H1 (cell line): ENCODE measurements around the gene ZNF839. TPM values are rescaled to one million over a fixed set of nuclear protein-coding genes. Genes with fewer than 3 reads are reported as not detected.
A peak's percentile ranks its signal among the peaks of the same experiment; 100 is the strongest.

Source experiments
- CTCF ChIA-PET: fragments of 300-600 bp; sonication (Branson Sonifier 250); formaldehyde crosslinking; loops from one replicate; lab custom pipeline; 2021; ENCODE audit not compliant: partially characterized antibody; lab: Charles Lee
- POLR2A ChIA-PET: fragments of 300-600 bp; sonication (Branson Sonifier 250); formaldehyde crosslinking; loops from one replicate; lab custom pipeline; 2021; ENCODE audit warnings: inconsistent platforms; ENCODE audit not compliant: partially characterized antibody; lab: Charles Lee
- DNase-seq, 2 experiments: peaks; one replicate each; pipeline versions ENCODE4 v3.0.0 to v3.0.0-alpha.2; 2010 to 2022; ENCODE audit warnings: low spot score in 2 of 2, low read depth in 1 of 2, mixed read lengths in 1 of 2
- FAIRE-seq: peaks from 2 replicates; lab custom pipeline; 2011; peaks lifted over from hg19 to GRCh38; lab: Jason Lieb, UNC
- H2AFZ ChIP-seq: 2 replicates; pipeline ENCODE4 v1.8.1; 2012; ENCODE audit warnings: low read length, inconsistent platforms
- H2AK5ac ChIP-seq: 2 replicates; pipeline ENCODE4 v1.6.1; 2013; ENCODE audit warnings: low read depth, low read length
- H2BK120ac ChIP-seq: replicated peaks from 2 replicates; pipeline ENCODE3; 2013; ENCODE audit warnings: low read depth, low read length, inconsistent platforms
- H2BK12ac ChIP-seq: 2 replicates; pipeline ENCODE4 v1.6.1; 2013; ENCODE audit warnings: low read depth, low read length
- H2BK15ac ChIP-seq: 2 replicates; pipeline ENCODE4 v1.6.1; 2013; ENCODE audit warnings: low read length
- H2BK20ac ChIP-seq: 2 replicates; pipeline ENCODE4 v1.6.1; 2013; ENCODE audit warnings: low read length
- H2BK5ac ChIP-seq: 2 replicates; pipeline ENCODE4 v1.6.1; 2013; ENCODE audit warnings: low read depth, low read length
- H3K14ac ChIP-seq: 2 replicates; pipeline ENCODE4 v1.6.1; 2013; ENCODE audit warnings: inconsistent platforms; ENCODE audit not compliant: insufficient read length
- H3K18ac ChIP-seq: 2 replicates; pipeline ENCODE4 v1.6.1; 2013; ENCODE audit warnings: low read length; ENCODE audit errors: extremely low read depth
- H3K23ac ChIP-seq: 2 replicates; pipeline ENCODE4 v1.6.1; 2013; ENCODE audit warnings: inconsistent platforms; ENCODE audit not compliant: insufficient read length
- H3K23me2 ChIP-seq: 2 replicates; pipeline ENCODE4 v1.6.1; 2013; ENCODE audit warnings: low read depth, low read length
- H3K27ac ChIP-seq: 2 replicates; pipeline ENCODE4 v1.6.1; 2011; ENCODE audit warnings: low read depth, low read length, inconsistent platforms
- H3K27me3 ChIP-seq, 4 experiments: replicated peaks in 1 of 4; 1 replicate in 1 of 4; 2 replicates in 3 of 4; pipeline versions ENCODE4 v1.6.1 to v1.8.1; 2011 to 2013; ENCODE audit warnings: low read length in 3 of 4, mild to moderate bottlenecking in 3 of 4, inconsistent platforms in 2 of 4, mixed read lengths in 2 of 4, moderate library complexity in 1 of 4; ENCODE audit not compliant: control insufficient read depth in 3 of 4, insufficient read depth in 3 of 4; ENCODE audit errors: extremely low read depth in 1 of 4
- H3K36me3 ChIP-seq, 4 experiments: 2 replicates each; pipeline versions ENCODE4 v1.6.1 to v1.8.1; 2011 to 2013; ENCODE audit warnings: mild to moderate bottlenecking in 4 of 4, low read length in 3 of 4, moderate library complexity in 2 of 4, control low read depth in 1 of 4, inconsistent platforms in 1 of 4; ENCODE audit not compliant: insufficient read depth in 4 of 4, control insufficient read depth in 2 of 4
- H3K4ac ChIP-seq: replicated peaks from 2 replicates; pipeline ENCODE3; 2013; ENCODE audit warnings: low read length, low read depth, mixed read lengths, inconsistent platforms; ENCODE audit not compliant: insufficient read length
- H3K4me1 ChIP-seq, 4 experiments: replicated peaks in 1 of 4; 1 replicate in 1 of 4; 2 replicates in 3 of 4; pipeline versions ENCODE4 v1.6.1 to v1.8.1; 2011 to 2013; ENCODE audit warnings: low read length in 3 of 4, inconsistent platforms in 2 of 4, mixed read lengths in 1 of 4; ENCODE audit not compliant: insufficient read depth in 4 of 4, control insufficient read depth in 3 of 4
- H3K4me2 ChIP-seq, 2 experiments: 2 replicates each; pipeline versions ENCODE4 v1.6.1 to v1.8.1; 2011 to 2013; ENCODE audit warnings: low read depth in 2 of 2, low read length in 2 of 2, control low read depth in 1 of 2, inconsistent platforms in 1 of 2, mild to moderate bottlenecking in 1 of 2; ENCODE audit not compliant: insufficient read depth in 1 of 2
- H3K4me3 ChIP-seq, 4 experiments: fragments of 200-600, 300-600 bp in 1 of 4; sonication (generic), shearing (Covaris generic), sonication (Bioruptor Twin) in 1 of 4; 2 replicates each; pipeline versions ENCODE4 v1.5.1 to v1.8.1; 2011 to 2016; ENCODE audit warnings: low read length in 4 of 4, low read depth in 3 of 4, control low read depth in 2 of 4, inconsistent platforms in 2 of 4, mild to moderate bottlenecking in 2 of 4, mixed read lengths in 1 of 4, moderate library complexity in 1 of 4; ENCODE audit not compliant: insufficient read depth in 2 of 4; ENCODE audit errors: extremely low read depth in 1 of 4
- H3K56ac ChIP-seq: replicated peaks from 2 replicates; pipeline ENCODE3; 2013; ENCODE audit warnings: low read depth, mild to moderate bottlenecking, mixed read lengths, low read length, inconsistent platforms; ENCODE audit not compliant: insufficient read length
- H3K79me1 ChIP-seq: 2 replicates; pipeline ENCODE4 v1.6.1; 2013; ENCODE audit warnings: low read depth, low read length, control low read depth
- H3K79me2 ChIP-seq, 2 experiments: 2 replicates each; pipeline versions ENCODE4 v1.6.1 to v1.8.1; 2012 to 2013; ENCODE audit warnings: low read length in 2 of 2, mild to moderate bottlenecking in 2 of 2, inconsistent platforms in 1 of 2; ENCODE audit not compliant: insufficient read depth in 2 of 2, control insufficient read depth in 1 of 2
- H3K9ac ChIP-seq, 4 experiments: replicated peaks in 1 of 4; 1 replicate in 1 of 4; 2 replicates in 3 of 4; pipeline versions ENCODE4 v1.6.1 to v1.8.1; 2011 to 2013; ENCODE audit warnings: low read depth in 3 of 4, low read length in 3 of 4, control low read depth in 2 of 4, mild to moderate bottlenecking in 2 of 4, moderate library complexity in 2 of 4, inconsistent platforms in 1 of 4; ENCODE audit errors: extremely low read depth in 1 of 4
- H3K9me3 ChIP-seq, 2 experiments: 2 replicates each; pipeline versions ENCODE4 v1.6.1 to v1.8.1; 2012 to 2013; ENCODE audit warnings: mild to moderate bottlenecking in 2 of 2, moderate library complexity in 2 of 2, control low read depth in 1 of 2, inconsistent platforms in 1 of 2, low read depth in 1 of 2, low read length in 1 of 2, mixed read lengths in 1 of 2; ENCODE audit not compliant: insufficient read depth in 2 of 2
- H4K20me1 ChIP-seq, 2 experiments: replicated peaks in 1 of 2; 2 replicates each; pipeline versions ENCODE3 to v1.8.1; 2011 to 2013; ENCODE audit warnings: inconsistent platforms in 2 of 2, low read length in 2 of 2, mild to moderate bottlenecking in 1 of 2; ENCODE audit not compliant: insufficient read depth in 2 of 2, control insufficient read depth in 1 of 2
- H4K5ac ChIP-seq: 2 replicates; pipeline ENCODE4 v1.6.1; 2013; ENCODE audit warnings: low read length, low read depth, mixed read lengths, inconsistent platforms; ENCODE audit not compliant: insufficient read length
- H4K8ac ChIP-seq: 2 replicates; pipeline ENCODE4 v1.8.0; 2013; ENCODE audit warnings: mild to moderate bottlenecking, moderate library complexity, low read length, inconsistent platforms; ENCODE audit not compliant: insufficient read depth; ENCODE audit errors: extremely low read depth
- H4K91ac ChIP-seq: replicated peaks from 2 replicates; pipeline ENCODE3; 2013; ENCODE audit warnings: low read length, mixed read lengths, inconsistent platforms; ENCODE audit not compliant: insufficient read length
- BACH1 ChIP-seq: IDR thresholded peaks from 2 replicates; pipeline ENCODE4 v1.6.1; 2012; ENCODE audit warnings: low read length, improper control_type of control experiment
- CEBPB ChIP-seq: IDR thresholded peaks from 2 replicates; pipeline ENCODE4 v1.6.1; 2012; ENCODE audit warnings: low read depth, low read length
- KDM1A ChIP-seq: fragments of 200-600, 300-600 bp; sonication (generic); IDR thresholded peaks from 2 replicates; pipeline ENCODE4 v1.7.1; 2016; ENCODE audit warnings: mild to moderate bottlenecking, low read length, borderline replicate concordance
- RXRA ChIP-seq: IDR thresholded peaks from 2 replicates; pipeline ENCODE4 v1.6.1; 2011; ENCODE audit warnings: low read depth, mild to moderate bottlenecking, low read length, moderate library complexity; ENCODE audit not compliant: insufficient read depth
- TEAD4 ChIP-seq: IDR thresholded peaks from 2 replicates; pipeline ENCODE4 v1.6.1; 2012; ENCODE audit warnings: low read depth, low read length, inconsistent platforms, mixed read lengths
- whole genome bisulfite sequencing, 2 experiments: shearing (Covaris generic) in 1 of 2; methylation state at CpG; one replicate each; pipeline versions ENCODE4 v1.1.6 to v1.1.7; 2013 to 2015; ENCODE audit warnings: low lambda C conversion rate in 2 of 2, mixed read lengths in 2 of 2, inconsistent platforms in 1 of 2, low coverage in 1 of 2, missing lambda C conversion rate in 1 of 2; ENCODE audit not compliant: insufficient replicate concordance in 2 of 2, insufficient coverage in 1 of 2, insufficient read length in 1 of 2; ENCODE audit errors: extremely low coverage in 1 of 2, missing lambda C conversion rate in 1 of 2; 5-methylcytosine and 5-hydroxymethylcytosine counted together
- polyA plus RNA-seq, 7 experiments: library from polyadenylated mRNA; depleted of rRNA in 3 of 7; stranded (reverse) in 5 of 7; unstranded in 2 of 7; fragments of >200 nt in 5 of 7; fragments of 200-250 nt in 2 of 7; gene quantifications; 1 replicate in 5 of 7; 2 replicates in 1 of 7; 4 replicates in 1 of 7; pipeline versions ENCODE4 v1.2.1 to v1.2.3, GENCODE V29; 2011 to 2013; ENCODE audit warnings: missing spikeins in 2 of 7, mixed read lengths in 2 of 7
- total RNA-seq: library from RNA; stranded (reverse); fragmentation: NEBNext Ultra II Directional; extraction: Animal tissue kit (Norgen Biotek cat#: 25700); gene quantifications from 2 replicates; pipeline ENCODE4 v1.2.1, GENCODE V29; 2021

Gene ZNF839
- total and polyA plus RNA-seq, 2 of the 8 experiments (the other 6 are each of a cell fraction or from before 2014, with no cell fraction given) = 8.1 to 9.4 TPM

DNA sequence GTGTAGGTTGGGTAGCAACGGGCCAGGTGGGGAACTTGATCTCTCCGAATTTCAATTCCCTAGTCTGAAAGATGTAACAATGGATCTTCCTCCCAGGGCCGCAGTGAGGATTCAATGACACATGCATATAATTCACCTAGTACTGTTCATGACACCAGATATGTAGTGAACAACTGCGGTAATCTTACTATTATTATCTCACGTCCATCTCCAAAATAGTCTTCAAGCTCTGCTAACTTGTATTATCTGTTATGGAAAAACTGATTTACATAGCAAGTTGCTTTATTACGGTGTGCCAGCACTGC, 41.0 kb upstream of the ZNF839 start:
- ChIA-PET POLR2A (no interaction called here), CTCF (interaction anchor here (0.6 to 1.8 kb wide), 3 partner anchors 35 to 327 kb away, joined by 3 to 7 read pairs (median 3); no protein-coding TSS in a partner anchor)
- no peak overlapping the region for H2BK120ac ChIP-seq
- TF ChIP-seq BACH1 (no peak), KDM1A (no peak), TEAD4 (no peak), CEBPB (no peak), RXRA (no peak)
- no peak overlapping the region for H3K4me2 ChIP-seq
- 87% methylated on average over 6 of the region's 6 CpGs; no CpG with 5 or more reads in 1 of the 2 experiments for WGBS, 2 experiments
- no peak overlapping the region for H3K23ac ChIP-seq
- no peaks in the 10 kb centered on the region for H3K27me3 ChIP-seq
- no peak overlapping the region for H2BK15ac ChIP-seq
- no peak overlapping the region for H4K91ac ChIP-seq
- no peak overlapping the region for H3K9ac ChIP-seq
- DNase-seq (no peak), FAIRE-seq (no peak)
- no peak overlapping the region for H2BK5ac ChIP-seq
- H3K18ac ChIP-seq = no peak overlapping the region
- no peak overlapping the region for H2AK5ac ChIP-seq
- no peak overlapping the region for H3K56ac ChIP-seq
- no peak overlapping the region for H2BK20ac ChIP-seq
- H4K8ac ChIP-seq = 0 out of 2 replicates have a peak overlapping the region, but pooled peaks have one; percentile 71
- H3K4me3 ChIP-seq = no peak overlapping the region
- H3K79me2 ChIP-seq = no peaks in the 10 kb centered on the region
- H4K5ac ChIP-seq = no peak overlapping the region
- no peaks in the 10 kb centered on the region for H3K36me3 ChIP-seq
- no peak overlapping the region for H3K14ac ChIP-seq
- H2BK12ac ChIP-seq = no peak overlapping the region
- no peaks in the 10 kb centered on the region for H3K23me2 ChIP-seq
- no peaks in the 10 kb centered on the region for H3K79me1 ChIP-seq
- no peak overlapping the region for H3K4ac ChIP-seq
- no peaks in the 10 kb centered on the region for H3K4me1 ChIP-seq
- no peak overlapping the region for H2AFZ ChIP-seq
- no peaks in the 10 kb centered on the region; a peak in 1 of 4 replicates for H3K9me3 ChIP-seq
- H4K20me1 ChIP-seq = no peaks in the 10 kb centered on the region
- no peak overlapping the region for H3K27ac ChIP-seq
